T-helper 1 cell treated with Interleukin-12 subunit alpha and Interleukin-12 subunit beta and Interleukin-4 antibody, amounts not matched to agents 30 ng/mL and 1 ng/mL, for 36 hours (primary cell): ENCODE results near the gene TAOK3. TPM values are rescaled to one million over a fixed set of nuclear protein-coding genes. Genes with fewer than 3 reads are reported as not detected.
"Not testable (repeated sequence)": the region's sequence is repeated elsewhere in the genome, so short reads cannot be mapped to it uniquely, and the experiment has no call there.

ENCODE experiments used
- intact Hi-C: fragments of 100-400 bp; cut with micrococcal nuclease; formaldehyde crosslinking; loops from one replicate; pipeline ENCODE4 v1.15.1; 2024
- total RNA-seq: library from RNA; stranded (reverse); gene quantifications from 2 replicates; pipeline ENCODE4 v1.2.3, GENCODE V29; 2022

The TAOK3 gene
- total RNA-seq, 1 donor from 2014 or later = 62.4 TPM

DNA sequence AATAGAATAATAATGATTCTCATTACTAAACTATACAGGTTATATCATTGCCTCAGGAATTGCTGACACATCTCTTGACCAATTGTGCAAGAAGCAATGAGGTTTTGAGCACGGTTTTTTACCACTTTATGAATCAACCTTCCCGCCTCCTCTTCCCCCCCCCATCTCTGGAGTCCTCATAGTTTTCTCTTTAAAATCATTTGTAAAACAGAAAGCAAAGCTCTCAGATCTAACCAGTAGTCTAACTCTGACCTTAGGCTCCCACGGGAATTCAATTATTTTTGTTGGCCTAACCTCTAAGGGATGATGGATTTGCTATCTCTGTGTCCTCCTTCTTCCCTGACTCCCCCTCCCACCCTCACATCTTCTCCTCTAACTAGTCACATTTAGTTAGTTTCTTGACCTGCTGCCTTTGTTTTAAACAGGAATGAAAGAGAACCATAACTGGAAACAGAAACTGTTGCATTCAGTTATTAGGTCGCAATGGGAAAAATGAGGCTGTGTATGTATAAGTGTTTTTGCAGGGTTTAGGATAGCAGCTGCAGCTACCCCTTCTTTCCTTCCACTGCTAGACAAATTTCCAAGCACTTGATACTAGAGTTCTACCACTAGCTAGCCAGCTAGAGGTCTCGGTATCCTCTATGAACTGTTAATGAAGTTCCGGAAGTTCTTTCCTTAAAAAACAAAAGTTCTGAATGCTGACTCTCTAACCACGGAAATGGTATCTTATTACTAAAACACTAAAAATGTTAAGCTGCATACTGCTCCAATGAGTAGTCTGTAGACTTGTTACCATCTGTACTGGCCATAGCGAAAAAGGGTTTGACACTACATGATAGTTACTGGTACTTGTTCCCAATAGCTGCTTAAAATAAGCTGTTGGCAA is 65.4 kb downstream of the TAOK3 start:
- intact Hi-C loops = loop anchor here (2.0 kb wide), 1 partner anchor 65 kb away; the partner anchor contains the start of gene TAOK3

DNA sequence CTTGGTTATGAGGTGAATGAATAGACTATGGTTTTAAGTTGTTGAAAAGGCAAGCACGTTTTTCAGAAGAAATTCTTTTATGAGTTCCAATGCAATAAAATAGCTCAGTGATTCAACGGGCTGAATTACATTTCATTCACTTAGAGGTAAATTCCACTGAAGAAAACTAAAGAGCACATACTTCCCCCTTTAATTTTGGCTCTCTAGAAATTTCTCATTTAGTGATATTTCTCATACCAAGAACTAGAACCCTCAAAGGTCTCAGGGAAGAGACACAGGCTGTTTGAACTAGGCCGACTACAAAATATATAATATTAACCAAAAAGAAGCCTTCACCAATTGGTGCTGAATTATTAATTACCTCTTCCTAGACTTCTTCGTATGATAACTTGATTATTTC is 68.6 kb downstream of the TAOK3 start:
- intact Hi-C loops = no loop called here

GRCh38 chr12:118302053-118302452 is 70.7 kb downstream of the TAOK3 start:
- intact Hi-C loops = no loop called here

DNA sequence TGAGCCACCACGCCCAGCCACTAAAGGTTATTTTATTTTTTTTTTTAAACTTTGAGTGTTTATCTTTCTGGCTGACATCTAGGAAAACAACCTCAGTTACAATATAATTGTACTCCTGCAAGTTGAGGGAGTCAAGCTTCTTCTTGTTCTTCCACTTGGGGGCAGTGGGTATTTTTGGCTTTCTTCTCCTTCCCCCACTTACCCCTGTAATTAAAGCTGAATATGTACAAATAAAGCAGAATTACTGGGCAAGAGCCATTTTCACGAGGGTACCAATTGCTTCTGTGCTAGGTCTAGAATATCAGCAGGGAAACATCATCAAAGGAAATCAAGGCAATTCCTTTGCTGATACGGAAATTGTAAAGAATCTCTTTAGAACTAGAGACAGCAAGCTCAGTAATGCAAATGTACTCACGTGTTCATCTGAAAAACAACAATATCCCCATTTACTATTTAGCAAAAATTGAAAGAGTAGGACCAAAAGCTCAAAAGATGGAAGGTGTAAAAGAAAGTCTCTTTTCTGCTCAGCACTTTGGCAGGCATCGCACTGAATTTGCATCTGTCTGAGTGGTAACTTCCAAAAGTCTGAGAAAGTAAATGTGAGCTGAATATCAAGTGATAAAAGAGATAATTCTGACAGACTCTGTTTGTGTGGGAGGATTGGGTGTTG is 72.8 kb downstream of the TAOK3 start:
- intact Hi-C loops = no loop called here

DNA sequence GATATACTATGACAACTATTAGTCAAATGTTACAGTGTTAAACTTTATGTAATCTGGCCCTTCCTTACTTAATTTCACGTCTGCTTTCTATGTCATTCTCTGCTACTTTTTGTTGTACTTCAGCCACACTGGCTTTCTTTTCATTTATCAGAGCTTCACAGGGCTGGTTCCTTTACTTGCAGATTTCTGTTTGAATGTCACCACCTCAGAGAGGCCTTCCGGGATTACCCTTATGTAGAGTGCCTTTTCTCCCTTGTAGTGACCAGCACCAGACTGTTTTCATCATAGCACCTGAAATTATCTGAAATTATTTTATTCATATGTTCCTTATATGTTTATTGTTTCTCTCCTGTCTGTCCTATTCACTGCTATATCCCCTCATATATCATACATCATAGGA is 75.4 kb downstream of the TAOK3 start:
- intact Hi-C loops = no loop called here

DNA sequence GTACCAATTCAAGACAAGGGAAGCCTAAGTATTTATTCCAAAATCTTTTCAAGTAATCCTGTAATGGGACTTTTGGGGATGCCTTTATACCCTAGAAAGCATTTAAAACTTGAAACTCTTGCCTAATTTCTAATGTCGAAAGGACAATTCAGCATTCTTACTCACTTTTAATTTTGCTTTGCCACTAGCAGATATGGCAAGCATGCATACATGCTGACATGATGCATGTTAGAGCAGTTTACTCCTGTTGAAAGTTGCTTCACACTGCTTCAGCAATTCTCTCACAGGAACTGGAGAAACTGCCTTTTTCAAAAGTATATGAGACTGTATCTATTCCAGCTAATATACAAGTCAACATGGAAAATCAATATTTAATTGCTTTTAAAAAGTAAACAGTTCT is 79.9 kb downstream of the TAOK3 start:
- intact Hi-C loops = no loop called here

DNA sequence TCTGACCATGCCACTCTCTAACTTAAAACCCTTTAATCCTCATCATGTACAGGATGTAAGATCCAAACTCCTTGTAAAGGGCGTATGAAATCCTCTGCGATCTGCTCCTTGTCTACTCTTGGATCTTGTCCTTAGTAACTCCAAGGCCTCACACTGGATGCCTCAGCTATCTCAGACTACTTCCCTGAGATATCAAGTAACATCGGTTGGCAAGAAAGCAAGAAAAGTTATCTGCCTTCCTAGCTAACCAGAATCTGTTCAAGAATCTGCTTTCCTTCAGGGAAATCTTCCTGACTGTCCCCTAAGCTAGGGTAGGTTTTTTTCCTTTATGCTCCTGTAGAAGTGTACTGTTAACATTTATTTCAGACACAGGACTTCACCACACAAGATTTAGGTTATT is 82.6 kb downstream of the TAOK3 start:
- intact Hi-C loops = no loop called here

GRCh38 chr12:118288174-118288573 is 84.5 kb downstream of the TAOK3 start:
- intact Hi-C loops = no loop called here

- intact Hi-C loops = no loop called here
These were observed 85.0 kb downstream of the TAOK3 start for GRCh38 chr12:118287728-118288127.

DNA sequence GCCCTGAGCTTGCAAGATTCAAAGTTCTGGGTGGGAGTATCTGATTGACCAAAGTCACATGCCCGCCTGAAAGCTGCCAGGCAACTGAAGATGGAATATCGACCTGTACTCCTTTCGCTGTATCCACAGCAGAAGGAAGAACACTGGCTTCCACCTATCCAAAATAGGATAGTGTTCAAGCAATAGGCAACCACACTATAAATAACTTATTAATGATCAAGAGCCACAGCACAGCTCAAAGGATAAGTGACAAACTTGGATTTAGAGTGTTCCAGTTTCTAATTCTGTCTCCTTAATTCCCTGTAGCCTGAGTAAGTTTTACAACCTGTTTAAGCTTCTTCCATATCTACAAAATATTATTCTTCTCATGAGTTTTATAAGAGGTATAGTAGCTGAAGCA is 89.9 kb downstream of the TAOK3 start:
- intact Hi-C loops = no loop called here

- intact Hi-C loops = not testable (repeated sequence)
These were observed 94.4 kb downstream of the TAOK3 start for GRCh38 chr12:118278288-118278687.

DNA sequence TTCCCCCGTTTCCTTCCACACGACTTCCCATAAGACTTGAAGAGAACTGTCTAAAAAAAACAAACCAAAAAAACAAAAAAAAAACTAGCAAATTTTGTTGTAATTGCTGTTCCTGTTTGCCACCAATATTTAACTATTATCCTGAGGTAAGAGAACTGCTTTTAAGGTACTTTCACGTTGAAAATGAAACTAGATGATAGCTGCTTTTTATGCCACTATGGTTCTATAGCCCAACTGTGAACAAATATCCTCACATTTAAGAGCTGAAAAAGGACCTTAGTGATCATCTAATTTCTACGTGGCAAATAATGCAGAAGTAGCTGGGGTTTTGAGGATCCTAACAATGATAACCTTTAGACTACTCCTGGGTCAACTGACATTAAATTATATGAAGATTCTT is 98.6 kb downstream of the TAOK3 start:
- intact Hi-C loops = no loop called here

- intact Hi-C loops = no loop called here
These were observed 100.8 kb downstream of the TAOK3 start for GRCh38 chr12:118271770-118272417.

DNA sequence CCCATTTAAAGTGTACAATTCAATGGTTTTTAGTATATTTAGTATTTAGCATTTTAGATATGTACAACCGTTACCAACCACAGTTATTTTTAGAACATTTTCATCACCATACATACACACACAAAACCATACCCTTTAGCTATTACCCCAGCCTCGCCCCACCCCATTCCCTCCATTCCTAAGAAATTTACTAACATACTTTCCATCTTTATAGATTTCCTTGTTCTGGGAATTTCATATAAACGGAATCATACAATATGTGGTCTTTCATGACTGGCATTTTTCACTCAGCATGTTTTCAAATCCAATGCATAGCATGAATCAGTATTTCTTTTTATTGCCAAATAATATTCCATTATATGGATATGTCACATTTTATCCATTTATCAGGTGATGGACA is 101.5 kb downstream of the TAOK3 start:
- intact Hi-C loops = no loop called here

DNA sequence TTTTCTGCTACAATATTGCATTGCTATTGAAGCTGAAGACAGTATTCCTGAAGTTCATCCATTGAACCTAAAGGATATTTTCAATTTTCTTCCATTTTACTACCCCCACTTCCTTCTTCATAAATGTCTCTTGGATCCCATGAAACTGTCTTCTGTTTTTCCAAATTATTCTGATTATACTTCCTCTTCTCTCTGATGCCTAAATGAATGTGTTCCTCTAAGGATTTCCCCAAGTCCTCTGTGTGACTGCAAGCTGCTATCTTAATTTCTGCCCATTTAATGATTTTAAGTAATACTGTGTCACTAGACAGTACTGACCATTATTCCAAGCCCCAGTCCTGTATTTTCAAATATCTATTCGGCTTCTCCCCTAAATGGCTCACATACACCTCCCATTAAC is 102.9 kb downstream of the TAOK3 start:
- intact Hi-C loops = no loop called here

DNA sequence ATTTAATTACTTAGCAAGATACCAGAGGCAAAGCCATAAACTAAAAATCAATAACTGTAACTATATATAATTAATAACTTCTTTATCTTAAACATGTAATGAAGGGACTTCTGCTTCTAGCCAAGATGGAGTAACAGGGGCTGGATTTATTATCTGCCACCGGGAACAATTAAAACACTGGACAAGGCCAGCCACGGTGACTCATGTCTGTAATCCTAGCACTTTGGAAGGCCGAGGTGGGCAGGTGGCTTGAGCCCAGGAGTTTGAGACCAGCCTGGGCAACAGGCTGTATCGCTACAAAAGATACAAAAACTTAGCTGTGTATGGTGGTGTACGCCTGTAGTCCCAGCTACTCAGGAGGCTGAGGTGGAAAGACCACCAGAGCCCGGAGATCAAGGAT is 113.6 kb downstream of the TAOK3 start:
- intact Hi-C loops = no loop called here

DNA sequence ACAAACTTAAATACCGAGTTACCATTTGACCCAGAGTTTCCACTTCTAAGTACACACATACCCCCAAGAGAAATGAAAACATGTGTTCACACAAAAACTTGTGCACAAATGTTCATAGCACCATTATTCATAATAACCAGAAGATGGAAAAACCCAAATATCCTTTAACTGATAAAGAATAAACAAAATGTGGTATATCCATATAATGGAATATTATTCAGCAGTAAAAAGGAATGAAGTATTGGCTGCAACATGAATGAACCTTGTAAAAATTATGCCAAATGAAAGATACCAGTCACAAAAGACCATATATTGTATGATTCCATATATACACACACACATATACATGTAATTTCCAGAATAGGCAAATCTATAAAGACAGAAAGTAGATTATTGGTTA is 116.4 kb downstream of the TAOK3 start:
- intact Hi-C loops = no loop called here

- intact Hi-C loops = no loop called here
These were observed 123.2 kb downstream of the TAOK3 start for GRCh38 chr12:118249547-118249946.

- intact Hi-C loops = not testable (repeated sequence)
These were observed 126.8 kb downstream of the TAOK3 start for GRCh38 chr12:118245886-118246285.

GRCh38 chr12:118238888-118239287 is 133.8 kb downstream of the TAOK3 start:
- intact Hi-C loops = no loop called here

GRCh38 chr12:118237908-118238307 is 134.8 kb downstream of the TAOK3 start:
- intact Hi-C loops = no loop called here

DNA sequence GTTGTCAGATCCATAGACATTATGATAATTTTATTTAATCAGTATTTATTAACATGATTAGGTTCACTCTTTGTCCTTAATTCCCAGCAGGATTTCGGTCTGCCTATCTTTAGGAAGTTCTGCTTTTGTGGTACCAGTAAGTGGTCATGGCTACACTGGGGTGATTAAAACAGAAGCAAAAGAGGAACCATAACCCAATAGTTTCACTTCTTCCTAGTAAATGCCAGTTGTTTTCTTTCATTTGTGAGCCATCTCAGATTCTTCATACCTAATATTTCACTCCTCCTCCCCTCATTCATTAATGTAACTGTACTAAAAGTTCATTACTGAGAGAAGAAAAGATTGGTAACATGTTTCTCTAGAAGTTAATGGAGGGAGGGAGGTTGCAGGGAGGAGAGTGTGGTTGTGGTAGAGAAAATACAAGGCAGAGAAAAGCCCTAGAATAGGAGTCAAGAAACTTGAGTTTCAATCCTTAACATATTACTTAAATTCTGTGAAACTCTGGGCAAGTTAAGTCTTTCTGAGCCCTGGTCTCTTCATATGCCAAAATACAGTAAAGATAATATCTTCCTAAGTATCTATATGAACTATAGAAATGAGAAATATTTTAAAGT is 135.5 kb downstream of the TAOK3 start:
- intact Hi-C loops = no loop called here
